ENCODE data around the gene HIC1.

The HIC1 gene

GRCh38 chr17:2016494-2016893 lies 38.4 kb upstream of the HIC1 start:
- peaks cover 3 to 6% of the 10 kb centered on the region in 2 experiments for H3K4me1 ChIP-seq (ENCODE audit: control insufficient read depth in 1 of 2, insufficient read depth in 2 of 2, low read length in 2 of 2)
- H2BK120ac ChIP-seq (ENCODE audit: insufficient read depth, low read length, poor library complexity) = no peak overlapping the region
- H3K14ac ChIP-seq (ENCODE audit: low read length) = no peak overlapping the region
- WGBS (ENCODE audit: extremely low coverage, insufficient coverage, insufficient read length) = no CpG with 5 or more reads among the region's 20 CpGs
- H3K18ac ChIP-seq (ENCODE audit: low read length) = no peak overlapping the region
- H3K36me3 ChIP-seq (ENCODE audit: control insufficient read depth in 1 of 2, insufficient read depth in 2 of 2, low read length in 2 of 2) = no peaks in the 10 kb centered on the region
- H2AK5ac ChIP-seq (ENCODE audit: low read length) = no peak overlapping the region
- no peaks in the 10 kb centered on the region for H3K79me2 ChIP-seq (ENCODE audit: control insufficient read depth, insufficient read depth, low read length, poor library complexity)
- H3K79me1 ChIP-seq (ENCODE audit: low read length) = no peaks in the 10 kb centered on the region
- no peak overlapping the region for H3K27ac ChIP-seq (ENCODE audit: low read depth, low read length)
- DNase-seq = no peak
- H3K27me3 ChIP-seq (ENCODE audit: insufficient read depth, low read length) = peaks cover 6% of the 10 kb centered on the region
- no peak overlapping the region for H4K91ac ChIP-seq (ENCODE audit: low read depth, low read length)
- no peak overlapping the region for H3K9ac ChIP-seq (ENCODE audit: low read length)
- no peak overlapping the region for H3K4ac ChIP-seq (ENCODE audit: low read depth, low read length)
- no peak overlapping the region for H3K4me3 ChIP-seq (ENCODE audit: low read depth, low read length)
- no peak overlapping the region for H2BK5ac ChIP-seq (ENCODE audit: low read depth, low read length, poor library complexity)
- H4K8ac ChIP-seq (ENCODE audit: low read depth, low read length) = no peak overlapping the region
- no peak overlapping the region for H4K12ac ChIP-seq (ENCODE audit: low read depth, low read length)
- H3K23ac ChIP-seq (ENCODE audit: low read length) = no peak overlapping the region
- H2AFZ ChIP-seq (ENCODE audit: insufficient read depth, low read length, poor library complexity) = no peak overlapping the region
- H2BK12ac ChIP-seq (ENCODE audit: low read length) = no peak overlapping the region
- H3K4me2 ChIP-seq (ENCODE audit: low read length) = no peak overlapping the region
- H3K9me3 ChIP-seq (ENCODE audit: insufficient read depth, low read depth, low read length) = peaks cover 5% of the 10 kb centered on the region

- Histone ChIP-seq H2AK5ac (ENCODE audit: low read length) (no peak overlapping the region), H3K9me3 (ENCODE audit: insufficient read depth, low read depth, low read length) (peaks cover 5% of the 10 kb centered on the region)
These were observed 37.5 kb upstream of the HIC1 start for GRCh38 chr17:2017274-2017941.

GRCh38 chr17:2018716-2019510 lies 36.0 kb upstream of the HIC1 start:
- Histone ChIP-seq H4K8ac (ENCODE audit: low read depth, low read length) (no peak overlapping the region), H3K23ac (ENCODE audit: low read length) (no peak overlapping the region), H3K4ac (ENCODE audit: low read depth, low read length) (no peak overlapping the region), H3K14ac (ENCODE audit: low read length) (no peak overlapping the region), H3K27me3 (ENCODE audit: insufficient read depth, low read length) (peaks cover 23% of the 10 kb centered on the region), H3K9me3 (ENCODE audit: insufficient read depth, low read depth, low read length) (peaks cover 7% of the 10 kb centered on the region), H3K4me2 (ENCODE audit: low read length) (no peak overlapping the region), H2BK120ac (ENCODE audit: insufficient read depth, low read length, poor library complexity) (no peak overlapping the region), H2BK5ac (ENCODE audit: low read depth, low read length, poor library complexity) (no peak overlapping the region), H2BK12ac (ENCODE audit: low read length) (no peak overlapping the region), H3K27ac (ENCODE audit: low read depth, low read length) (no peak overlapping the region), H3K18ac (ENCODE audit: low read length) (no peak overlapping the region), H3K79me1 (ENCODE audit: low read length) (no peaks in the 10 kb centered on the region), H2AFZ (ENCODE audit: insufficient read depth, low read length, poor library complexity) (no peak overlapping the region), H4K12ac (ENCODE audit: low read depth, low read length) (no peak overlapping the region), H3K36me3 (ENCODE audit: control insufficient read depth in 1 of 2, insufficient read depth in 2 of 2, low read length in 2 of 2) (no peaks in the 10 kb centered on the region), H4K91ac (ENCODE audit: low read depth, low read length) (no peak overlapping the region), H3K9ac (ENCODE audit: low read length) (no peak overlapping the region), H2AK5ac (ENCODE audit: low read length) (no peak overlapping the region), H3K4me3 (ENCODE audit: low read depth, low read length) (peak overlapping the region; percentile 25), H3K4me1 (ENCODE audit: control insufficient read depth in 1 of 2, insufficient read depth in 2 of 2, low read length in 2 of 2) (peaks cover 0 to under 1% of the 10 kb centered on the region in 2 experiments), H3K79me2 (ENCODE audit: control insufficient read depth, insufficient read depth, low read length, poor library complexity) (no peaks in the 10 kb centered on the region)
- DNase-seq = no peak
- WGBS (ENCODE audit: extremely low coverage, insufficient coverage, insufficient read length) = no CpG with 5 or more reads among the region's 24 CpGs

More at GRCh38 chr17:2017274-2017941, 37.5 kb upstream of the HIC1 start:
- DNase-seq = no peak
- no peak overlapping the region for H2AFZ ChIP-seq (ENCODE audit: insufficient read depth, low read length, poor library complexity)
- no CpG with 5 or more reads among the region's 19 CpGs for WGBS (ENCODE audit: extremely low coverage, insufficient coverage, insufficient read length)
- no peak overlapping the region for H2BK120ac ChIP-seq (ENCODE audit: insufficient read depth, low read length, poor library complexity)
- H3K27ac ChIP-seq (ENCODE audit: low read depth, low read length) = no peak overlapping the region
- H3K23ac ChIP-seq (ENCODE audit: low read length) = no peak overlapping the region
- H3K14ac ChIP-seq (ENCODE audit: low read length) = no peak overlapping the region
- no peaks in the 10 kb centered on the region for H3K79me2 ChIP-seq (ENCODE audit: control insufficient read depth, insufficient read depth, low read length, poor library complexity)
- no peak overlapping the region for H4K8ac ChIP-seq (ENCODE audit: low read depth, low read length)
- no peak overlapping the region for H3K9ac ChIP-seq (ENCODE audit: low read length)
- no peak overlapping the region for H3K4ac ChIP-seq (ENCODE audit: low read depth, low read length)
- no peak overlapping the region for H3K18ac ChIP-seq (ENCODE audit: low read length)
- no peak overlapping the region for H2BK12ac ChIP-seq (ENCODE audit: low read length)
- peaks cover 0 to 2% of the 10 kb centered on the region in 2 experiments for H3K4me1 ChIP-seq (ENCODE audit: control insufficient read depth in 1 of 2, insufficient read depth in 2 of 2, low read length in 2 of 2)
- H3K4me3 ChIP-seq (ENCODE audit: low read depth, low read length) = no peak overlapping the region
- H3K36me3 ChIP-seq (ENCODE audit: control insufficient read depth in 1 of 2, insufficient read depth in 2 of 2, low read length in 2 of 2) = no peaks in the 10 kb centered on the region
- H4K12ac ChIP-seq (ENCODE audit: low read depth, low read length) = no peak overlapping the region
- H3K4me2 ChIP-seq (ENCODE audit: low read length) = no peak overlapping the region
- no peaks in the 10 kb centered on the region for H3K79me1 ChIP-seq (ENCODE audit: low read length)
- H4K91ac ChIP-seq (ENCODE audit: low read depth, low read length) = no peak overlapping the region
- peaks cover 9% of the 10 kb centered on the region for H3K27me3 ChIP-seq (ENCODE audit: insufficient read depth, low read length)
- H2BK5ac ChIP-seq (ENCODE audit: low read depth, low read length, poor library complexity) = no peak overlapping the region

- H2AK5ac ChIP-seq (ENCODE audit: low read length) = no peak overlapping the region
These were observed 35.2 kb upstream of the HIC1 start for GRCh38 chr17:2019723-2020122.

More at GRCh38 chr17:2019723-2020122, 35.2 kb upstream of the HIC1 start:
- H3K4me1 ChIP-seq (ENCODE audit: control insufficient read depth in 1 of 2, insufficient read depth in 2 of 2, low read length in 2 of 2) = peaks cover 0 to 8% of the 10 kb centered on the region in 2 experiments
- H3K9me3 ChIP-seq (ENCODE audit: insufficient read depth, low read depth, low read length) = peaks cover 6% of the 10 kb centered on the region
- DNase-seq = no peak
- no peak overlapping the region for H3K18ac ChIP-seq (ENCODE audit: low read length)
- no peak overlapping the region for H3K4me2 ChIP-seq (ENCODE audit: low read length)
- H3K27me3 ChIP-seq (ENCODE audit: insufficient read depth, low read length) = peaks cover 31% of the 10 kb centered on the region
- no peak overlapping the region for H3K4ac ChIP-seq (ENCODE audit: low read depth, low read length)
- H3K23ac ChIP-seq (ENCODE audit: low read length) = no peak overlapping the region
- H2BK120ac ChIP-seq (ENCODE audit: insufficient read depth, low read length, poor library complexity) = no peak overlapping the region
- H3K79me1 ChIP-seq (ENCODE audit: low read length) = no peaks in the 10 kb centered on the region
- H2AFZ ChIP-seq (ENCODE audit: insufficient read depth, low read length, poor library complexity) = no peak overlapping the region
- H2BK5ac ChIP-seq (ENCODE audit: low read depth, low read length, poor library complexity) = no peak overlapping the region
- no peak overlapping the region for H2BK12ac ChIP-seq (ENCODE audit: low read length)
- no CpG with 5 or more reads among the region's 8 CpGs for WGBS (ENCODE audit: extremely low coverage, insufficient coverage, insufficient read length)
- H3K36me3 ChIP-seq (ENCODE audit: control insufficient read depth in 1 of 2, insufficient read depth in 2 of 2, low read length in 2 of 2) = no peaks in the 10 kb centered on the region
- H4K8ac ChIP-seq (ENCODE audit: low read depth, low read length) = no peak overlapping the region
- H3K4me3 ChIP-seq (ENCODE audit: low read depth, low read length) = no peak overlapping the region
- no peak overlapping the region for H3K27ac ChIP-seq (ENCODE audit: low read depth, low read length)
- H4K12ac ChIP-seq (ENCODE audit: low read depth, low read length) = no peak overlapping the region
- H3K9ac ChIP-seq (ENCODE audit: low read length) = no peak overlapping the region
- no peaks in the 10 kb centered on the region for H3K79me2 ChIP-seq (ENCODE audit: control insufficient read depth, insufficient read depth, low read length, poor library complexity)
- H4K91ac ChIP-seq (ENCODE audit: low read depth, low read length) = no peak overlapping the region
- no peak overlapping the region for H3K14ac ChIP-seq (ENCODE audit: low read length)

All from trophoblast cell (in vitro differentiated cells and primary cell).